ENCODE measurements around the gene FRMD4A.
"Not testable (repeated sequence)": the region's sequence is repeated elsewhere in the genome, so short reads cannot be mapped to it uniquely, and the experiment has no call there.

FRMD4A gene

DNA sequence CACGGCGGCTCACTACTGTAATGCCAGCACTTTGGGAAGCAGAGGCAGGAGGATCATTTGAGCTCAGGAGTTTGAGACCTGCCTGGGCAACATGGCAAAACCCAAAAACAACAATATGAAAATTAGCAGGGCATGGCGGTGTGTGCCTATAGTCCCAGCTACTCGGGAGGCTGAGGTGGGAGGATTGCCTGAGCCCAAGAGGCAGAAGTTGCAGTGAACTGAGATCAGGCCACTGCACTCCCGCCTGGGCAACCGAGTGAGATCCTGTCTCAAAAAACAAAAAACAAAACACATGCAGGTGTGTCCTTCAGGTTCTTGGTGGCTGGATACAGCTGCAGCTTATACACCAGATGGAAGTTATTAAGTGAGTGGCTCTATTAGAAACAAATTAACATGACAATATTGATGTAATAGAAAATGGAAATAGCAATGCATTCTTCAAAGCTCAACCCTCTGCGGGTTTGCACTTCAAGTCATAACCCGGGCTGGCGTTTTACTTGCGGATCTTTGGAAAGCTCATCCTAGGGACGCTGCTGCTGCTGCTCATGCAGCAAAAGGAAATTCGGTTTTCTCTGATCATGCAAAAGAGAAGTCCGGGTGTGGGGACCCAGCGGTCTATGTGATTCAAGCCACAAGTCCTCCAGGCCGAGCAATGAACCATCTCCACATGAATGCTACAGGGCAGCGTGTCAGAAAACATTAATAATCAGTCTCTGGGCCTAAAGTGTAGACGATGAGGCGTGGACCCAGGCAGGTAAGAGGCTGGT lies 462.0 kb downstream of the FRMD4A start:
- DNase-seq: no peak

DNA sequence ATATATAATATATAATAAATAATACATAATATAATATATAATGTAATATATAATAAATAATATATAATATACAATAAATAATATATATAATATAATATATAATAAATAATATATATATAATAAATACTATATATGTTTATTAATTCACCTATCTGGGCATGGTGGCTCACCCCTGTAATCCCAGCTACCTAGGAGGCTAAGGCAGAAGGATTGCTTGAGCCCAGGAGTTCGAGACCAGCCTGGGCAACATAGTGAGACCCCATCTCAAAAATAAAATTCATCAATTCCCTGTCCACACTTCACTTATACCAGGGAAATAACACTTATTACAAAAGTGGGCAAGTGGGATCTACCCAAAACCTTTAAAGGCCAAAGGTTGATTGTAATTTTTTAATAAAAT lies 462.9 kb downstream of the FRMD4A start:
- no peak for DNase-seq

DNA sequence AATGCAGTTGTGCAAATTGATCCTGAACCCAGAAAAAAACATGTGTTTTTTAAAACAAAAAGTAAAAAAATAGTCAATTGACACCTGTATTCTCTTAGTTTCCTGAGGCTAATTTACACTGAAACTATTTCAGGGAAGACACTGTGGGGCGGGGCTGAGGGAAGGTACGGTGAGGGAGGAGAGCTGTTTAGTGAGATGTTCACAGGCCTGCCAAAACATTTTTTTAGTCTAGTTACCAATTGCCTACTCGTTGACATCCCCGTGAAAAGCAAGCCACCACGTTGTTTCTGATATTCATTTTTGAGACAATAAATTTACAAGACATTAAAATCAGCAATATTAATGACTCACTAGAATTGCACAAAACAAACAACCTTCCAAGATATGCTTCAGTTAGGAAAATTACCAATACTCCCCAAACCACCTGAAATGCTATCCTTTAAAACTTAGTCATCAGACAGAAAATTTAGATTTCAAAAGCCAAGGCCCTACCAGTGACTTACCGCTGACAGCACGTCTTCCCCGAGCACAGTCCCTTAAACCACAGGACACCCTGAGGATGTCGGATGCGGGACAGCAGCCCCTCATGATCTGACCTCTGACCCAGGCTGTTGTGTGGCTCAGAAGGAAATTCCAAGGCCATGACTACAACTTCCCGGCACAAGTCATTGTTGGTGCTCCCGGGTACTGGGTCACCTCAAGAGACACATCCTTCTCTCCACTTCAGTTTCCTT lies 464.8 kb downstream of the FRMD4A start:
- no peak for DNase-seq

DNA sequence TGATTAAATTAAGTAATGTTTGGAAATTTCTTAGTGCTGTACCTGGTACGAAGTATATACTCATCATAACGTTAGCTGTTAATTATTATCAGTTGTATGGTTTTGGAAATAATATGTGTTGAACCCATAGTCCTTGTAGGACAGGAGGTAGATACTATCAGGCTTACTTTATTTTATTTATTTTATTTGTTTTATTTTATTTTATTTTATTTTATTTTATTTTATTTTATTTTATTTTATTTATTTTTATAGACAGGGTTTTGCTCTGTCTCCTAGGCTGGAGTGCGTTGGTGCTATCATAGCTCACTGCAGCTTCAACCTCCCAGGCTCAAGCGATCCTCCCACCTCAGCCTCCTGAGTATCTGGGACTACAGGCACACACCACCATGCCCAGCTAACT lies 465.5 kb downstream of the FRMD4A start:
- DNase-seq: not testable (repeated sequence)

DNA sequence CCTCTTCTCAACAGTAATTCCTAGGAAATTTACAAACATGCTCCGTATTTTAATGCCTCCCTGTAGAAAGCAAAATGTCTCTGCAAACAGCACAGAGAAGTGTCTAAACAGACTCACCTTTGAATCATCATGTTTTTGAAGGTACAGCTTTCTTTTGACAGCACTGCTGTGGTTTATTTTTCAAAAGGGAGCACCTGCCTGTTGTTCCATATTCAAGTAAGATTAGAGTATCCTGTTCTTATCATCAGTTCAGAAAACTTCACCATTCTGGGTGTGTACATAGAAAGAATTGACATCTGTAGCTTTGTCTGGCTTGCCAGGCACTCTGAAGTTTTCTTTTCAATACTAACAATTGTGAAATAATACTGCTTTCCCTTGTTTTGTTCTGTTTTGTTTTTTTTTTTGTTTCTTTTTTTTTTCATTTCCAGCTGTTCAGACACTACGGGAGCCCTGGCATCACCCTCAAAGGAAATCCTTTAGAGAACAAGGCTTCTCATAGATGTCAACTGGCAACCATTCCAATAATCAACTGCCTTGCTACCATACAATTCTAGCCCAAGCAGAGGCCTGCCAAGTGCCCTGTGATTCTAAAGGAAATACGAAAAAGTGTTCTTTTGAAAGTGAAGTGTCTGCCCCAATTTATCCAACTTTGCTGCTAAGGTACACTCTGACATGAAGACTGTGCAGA lies 468.0 kb downstream of the FRMD4A start:
- no peak for DNase-seq

DNA sequence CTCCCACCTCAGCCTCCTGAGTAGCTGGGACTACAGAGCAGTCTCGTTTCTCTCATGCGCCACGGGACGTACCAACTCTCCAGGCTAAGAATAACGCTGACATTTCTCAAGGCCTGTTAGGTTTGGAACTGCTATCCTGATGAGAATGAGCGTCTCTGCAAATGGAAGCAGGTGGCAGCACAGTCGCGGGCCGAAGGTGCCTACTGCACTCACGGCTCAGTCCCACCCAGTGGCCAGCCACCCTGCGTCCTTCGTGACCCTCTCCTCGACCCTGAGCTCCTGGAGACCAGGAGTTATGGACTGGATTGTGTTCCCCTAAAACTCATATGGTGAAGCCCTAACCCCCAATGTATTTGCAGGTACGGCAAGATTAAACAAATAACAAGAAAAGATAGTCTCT lies 469.8 kb downstream of the FRMD4A start:
- DNase-seq: no peak

DNA sequence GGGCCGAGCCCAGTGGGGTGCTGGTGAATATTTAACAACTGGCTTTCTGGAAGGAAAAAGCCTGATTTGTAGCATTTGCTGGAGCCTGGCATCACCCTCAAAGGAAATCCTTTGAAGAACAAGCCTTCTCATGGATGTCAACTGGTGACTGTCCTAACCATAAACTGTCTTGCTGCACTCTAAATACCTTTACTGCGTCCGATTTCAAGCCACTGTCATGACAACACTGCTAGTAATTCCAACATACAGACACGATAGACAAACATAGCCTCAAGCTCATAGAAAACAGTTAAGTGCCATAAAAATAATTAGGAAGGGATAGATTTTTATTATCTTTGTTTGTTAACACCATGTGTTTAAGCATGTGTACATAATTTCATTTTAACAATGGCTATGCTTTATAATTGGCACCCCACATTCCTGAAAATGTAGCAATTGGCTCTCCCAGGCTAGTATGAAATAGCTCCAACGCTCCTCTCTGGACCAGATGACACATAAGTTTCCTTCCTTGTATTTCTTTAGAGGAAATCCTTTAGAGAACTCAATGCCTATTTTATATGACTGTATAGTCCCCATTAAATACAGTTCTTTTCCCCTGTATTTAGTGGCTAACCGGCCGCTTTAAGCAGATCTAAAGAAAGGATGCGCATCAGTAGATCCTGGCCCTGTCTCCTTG lies 470.6 kb downstream of the FRMD4A start:
- no peak for DNase-seq

DNA sequence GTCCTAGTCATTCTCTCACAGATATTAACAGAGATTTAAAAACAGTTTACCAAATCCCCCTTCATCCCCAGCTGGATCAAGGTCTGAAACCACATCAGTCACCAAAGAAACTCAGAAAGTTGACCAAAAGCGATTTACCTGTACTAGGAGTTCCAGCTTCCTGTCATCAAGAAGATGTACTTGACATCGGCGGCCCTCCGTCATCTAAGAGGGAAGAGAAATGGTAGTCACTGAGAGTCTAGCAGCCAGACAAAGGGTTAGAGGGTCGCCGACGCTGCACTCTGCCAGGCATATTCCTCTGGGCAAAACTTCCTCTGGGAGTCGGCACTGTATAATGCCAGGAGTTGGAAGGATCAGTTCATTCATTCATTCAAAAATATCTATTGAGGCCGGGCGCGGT lies 472.0 kb downstream of the FRMD4A start:
- DNase-seq: no peak

DNA sequence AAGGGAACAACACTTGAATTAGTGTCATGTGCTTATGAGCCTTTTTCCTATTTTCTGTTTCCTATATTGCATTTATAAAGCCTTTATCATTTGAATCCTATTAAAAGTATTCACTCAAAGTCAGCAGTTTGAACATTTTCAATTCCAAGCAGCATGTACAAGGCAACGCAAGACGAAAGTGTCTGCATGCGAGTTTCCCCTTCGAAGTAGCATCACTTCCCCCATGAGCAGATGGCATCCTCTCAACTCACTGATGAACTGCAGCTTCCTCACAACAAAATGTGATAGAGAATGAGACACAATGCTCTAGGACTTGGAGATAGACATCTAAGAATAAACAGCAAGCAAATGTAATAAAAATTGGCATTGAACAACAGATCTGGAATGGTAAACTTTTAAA lies 473.3 kb downstream of the FRMD4A start:
- no peak for DNase-seq

DNA sequence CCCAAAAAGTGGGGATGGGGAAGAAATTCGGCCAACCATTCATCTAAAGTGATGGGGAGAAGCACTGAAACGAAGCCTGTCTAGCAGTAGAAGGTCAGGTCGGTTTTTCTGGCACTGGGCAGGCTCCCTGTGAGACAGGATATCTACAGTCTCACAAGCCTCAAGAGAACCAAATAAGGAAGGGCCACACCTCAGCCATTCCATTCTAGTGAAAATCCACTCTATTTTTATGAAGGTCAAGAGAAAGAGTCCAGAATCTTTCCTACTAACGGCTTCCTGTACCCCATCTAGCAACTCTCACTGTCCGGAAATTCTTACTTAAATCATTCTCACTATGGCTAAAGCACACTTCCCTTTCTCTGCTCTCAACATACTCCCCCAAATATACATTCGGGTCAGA lies 476.9 kb downstream of the FRMD4A start:
- no peak for DNase-seq

DNA sequence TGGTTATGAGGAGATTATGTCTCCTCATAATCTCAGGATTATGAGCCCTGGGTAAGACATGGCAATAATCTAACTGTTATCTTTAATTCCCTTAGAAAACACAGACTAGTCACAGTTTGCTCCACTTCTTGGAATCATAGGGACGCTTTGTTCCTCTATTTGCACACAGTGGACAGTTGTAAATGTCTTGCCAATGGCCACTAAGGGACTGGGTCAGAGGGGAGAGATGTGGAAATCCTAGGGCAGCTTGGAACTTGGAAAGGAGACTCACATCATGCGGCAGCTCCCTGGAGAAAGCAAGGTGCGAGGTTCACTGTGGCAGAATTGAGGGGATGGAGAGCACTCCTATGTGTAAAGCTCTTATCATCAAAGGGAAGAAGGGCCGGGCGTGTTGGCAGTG lies 477.9 kb downstream of the FRMD4A start:
- no peak for DNase-seq

DNA sequence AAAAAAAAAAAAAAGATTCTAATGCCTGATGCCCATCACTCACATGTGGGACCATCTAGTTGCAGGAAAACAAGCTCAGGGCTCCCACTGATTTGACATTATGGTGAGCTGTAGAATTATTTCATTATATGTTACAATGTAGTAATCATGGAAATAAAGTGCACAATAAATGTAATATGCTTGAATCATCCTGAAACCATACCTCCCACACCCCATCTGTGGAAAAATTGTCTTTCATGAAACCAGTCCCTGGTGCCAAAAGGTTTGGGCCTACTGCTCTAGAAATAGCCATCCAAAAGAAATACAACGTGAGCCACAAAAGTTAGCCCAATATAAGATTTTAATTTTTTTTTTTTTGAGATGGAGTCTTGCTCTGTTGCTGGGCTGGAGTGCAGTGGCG lies 478.8 kb downstream of the FRMD4A start:
- DNase-seq: no peak

DNA sequence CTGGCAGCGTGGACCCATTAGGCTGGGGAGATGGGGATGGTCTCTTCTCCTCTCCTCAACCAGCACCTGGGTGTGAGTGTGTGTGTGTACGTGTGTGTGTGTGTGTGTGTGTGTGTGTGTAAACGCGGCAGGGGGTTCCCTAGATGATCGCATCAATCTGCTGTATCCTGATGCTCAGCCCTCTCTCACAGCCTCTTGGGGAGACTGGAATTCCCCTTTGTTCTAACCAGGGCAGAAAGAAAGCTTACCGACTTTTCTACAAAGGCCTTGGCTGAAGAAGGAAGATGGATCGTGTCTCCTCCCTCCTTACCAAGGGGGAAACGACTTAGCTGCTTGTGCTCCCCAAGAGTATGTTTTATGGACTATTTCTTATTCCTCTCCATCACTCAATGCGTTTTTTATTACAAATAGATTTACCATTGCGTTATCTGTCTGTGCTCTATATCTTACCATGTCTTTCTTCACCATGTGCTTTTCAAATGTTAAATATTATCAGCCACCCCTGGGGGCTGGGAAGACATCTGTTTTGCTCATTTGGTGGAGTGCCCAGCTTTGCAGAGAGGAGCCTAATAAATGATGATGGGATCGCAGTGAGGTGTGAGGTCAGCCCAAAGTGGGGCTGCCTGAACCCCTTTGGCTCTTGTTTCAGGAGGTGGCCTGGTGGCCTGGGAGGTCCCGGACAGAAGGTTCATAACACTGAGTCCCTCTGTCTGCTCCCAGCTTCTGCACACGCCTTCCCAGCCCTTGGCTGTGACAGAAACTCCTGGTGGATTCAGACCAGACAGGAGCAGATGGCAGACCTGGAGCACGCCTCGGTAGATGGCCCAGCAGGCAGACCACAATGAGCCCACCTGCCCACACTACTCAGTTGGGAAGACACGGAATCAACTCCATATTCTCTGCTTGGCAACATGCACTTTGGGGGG lies 481.9 kb downstream of the FRMD4A start:
- no peak for DNase-seq

DNA sequence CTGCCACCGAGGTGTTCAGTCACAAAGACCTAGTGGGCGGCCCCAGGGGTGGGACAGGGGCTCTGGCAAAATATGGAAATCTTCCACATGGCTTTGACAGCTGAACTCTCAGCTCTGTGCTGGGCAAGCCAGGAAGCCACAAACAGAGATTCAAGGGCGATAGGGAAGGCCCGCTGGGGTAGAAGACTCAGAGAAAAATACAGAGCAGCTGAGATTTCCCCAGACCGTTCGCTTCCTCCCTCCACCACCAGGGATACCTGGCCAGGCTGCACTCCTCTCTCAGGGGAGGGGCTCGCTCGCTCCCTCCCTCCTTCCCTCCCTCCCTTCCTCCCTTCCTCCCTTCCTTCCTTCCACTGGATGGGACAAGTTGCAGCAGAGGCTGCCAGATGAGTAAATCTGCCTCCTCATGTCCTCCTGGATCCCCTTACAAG lies 483.5 kb downstream of the FRMD4A start:
- no peak for DNase-seq

DNA sequence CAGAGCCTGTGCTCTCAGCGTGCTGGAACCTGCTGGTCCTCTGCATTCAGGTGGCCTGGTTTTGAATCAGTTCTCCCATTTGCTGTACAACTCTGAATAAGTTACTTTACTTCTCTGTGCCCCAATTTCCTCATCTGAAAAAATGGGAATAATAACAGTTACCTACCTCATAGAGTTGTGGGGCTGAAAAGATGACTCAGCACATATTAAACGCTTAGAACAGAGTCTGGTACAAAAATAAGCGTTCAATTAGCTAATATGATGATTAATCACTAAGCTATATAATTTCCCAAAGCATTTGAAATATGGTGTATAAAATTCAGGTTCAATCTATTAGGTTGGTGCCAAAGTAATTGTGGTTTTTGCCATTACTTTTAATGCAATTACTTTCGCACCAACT lies 484.8 kb downstream of the FRMD4A start:
- no peak for DNase-seq

DNA sequence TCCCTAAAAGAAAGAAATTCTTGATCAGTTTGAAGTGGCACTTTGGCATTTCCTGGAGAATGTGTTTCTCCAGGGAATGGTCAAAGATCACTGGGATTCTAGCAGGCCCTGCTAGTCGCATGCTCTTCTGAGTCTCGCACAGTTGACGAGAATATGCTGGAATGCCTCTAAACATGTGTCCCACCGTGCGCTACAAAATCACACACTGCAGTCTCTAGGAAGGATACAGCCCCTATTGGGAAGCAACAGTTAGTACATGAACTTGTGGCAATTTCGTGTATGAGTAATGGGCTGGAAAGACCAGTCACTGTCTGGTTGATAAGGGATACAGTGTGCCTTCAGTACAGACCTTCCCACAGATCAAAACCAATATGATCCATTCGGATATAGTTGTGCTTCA lies 486.1 kb downstream of the FRMD4A start:
- no peak for DNase-seq

DNA sequence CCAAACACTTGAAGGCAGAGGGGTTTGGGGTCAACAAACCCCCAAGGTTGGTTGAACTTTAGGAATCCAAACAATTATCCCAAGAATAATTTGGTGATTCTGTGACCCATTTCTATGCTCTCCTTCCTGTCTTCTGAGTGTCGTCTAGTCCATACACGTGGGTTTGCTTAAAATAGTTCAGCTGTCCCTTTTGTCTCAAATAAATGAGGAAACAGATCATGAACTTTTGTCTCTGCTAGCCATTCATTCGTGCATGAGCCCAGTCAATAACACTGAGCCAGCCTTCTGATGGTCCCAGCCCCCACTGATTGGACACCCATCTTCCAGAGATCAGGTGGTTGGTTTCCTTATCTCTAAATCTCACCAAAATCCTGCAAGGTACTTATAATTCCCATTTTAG lies 488.6 kb downstream of the FRMD4A start:
- no peak for DNase-seq

DNA sequence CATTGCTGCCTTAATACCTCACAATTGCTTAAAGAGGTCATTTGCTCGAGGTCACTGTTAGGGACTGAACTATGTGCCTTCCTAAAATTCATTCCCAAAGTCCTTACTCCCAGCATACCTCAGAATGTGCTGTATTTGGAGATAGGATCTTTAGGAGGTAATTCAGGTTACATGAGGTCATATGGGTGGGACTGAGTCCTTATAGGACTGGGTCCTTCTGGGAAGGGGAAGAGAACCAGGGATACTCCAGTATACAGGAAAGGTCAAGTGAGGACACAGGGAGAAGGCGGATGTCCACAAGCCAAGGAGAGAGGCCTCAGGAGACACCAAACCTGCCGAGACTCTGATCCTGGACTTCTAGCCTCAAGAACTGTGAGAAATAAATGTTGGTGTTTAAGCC lies 490.7 kb downstream of the FRMD4A start:
- DNase-seq: no peak

DNA sequence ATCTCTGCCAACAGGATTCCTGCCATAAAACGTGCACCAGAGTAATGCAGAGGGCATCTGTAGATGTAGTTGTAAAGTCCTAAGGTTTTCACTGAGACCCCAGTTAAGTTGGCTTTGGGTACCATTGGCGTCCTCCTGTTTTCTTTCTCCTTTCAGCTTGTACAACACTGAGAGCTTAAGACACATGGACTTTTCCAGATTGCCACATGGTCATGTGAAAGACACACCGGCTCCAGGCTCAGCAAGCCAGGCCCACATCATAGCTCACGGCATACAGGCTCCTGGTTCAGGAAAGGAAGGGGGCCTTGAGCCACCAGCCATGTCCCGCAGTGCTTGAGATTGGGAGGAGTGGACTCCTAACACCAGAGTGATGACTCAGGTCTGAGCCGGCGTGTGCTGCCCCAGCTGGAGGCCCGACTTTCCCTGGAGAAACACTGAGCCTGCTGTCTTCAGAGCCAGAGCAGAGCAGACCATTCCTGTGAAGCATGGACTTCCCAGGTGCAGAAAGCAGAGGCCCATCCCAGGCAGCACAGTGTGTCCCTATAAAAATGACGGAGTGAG lies 491.2 kb downstream of the FRMD4A start:
- no peak for DNase-seq

DNA sequence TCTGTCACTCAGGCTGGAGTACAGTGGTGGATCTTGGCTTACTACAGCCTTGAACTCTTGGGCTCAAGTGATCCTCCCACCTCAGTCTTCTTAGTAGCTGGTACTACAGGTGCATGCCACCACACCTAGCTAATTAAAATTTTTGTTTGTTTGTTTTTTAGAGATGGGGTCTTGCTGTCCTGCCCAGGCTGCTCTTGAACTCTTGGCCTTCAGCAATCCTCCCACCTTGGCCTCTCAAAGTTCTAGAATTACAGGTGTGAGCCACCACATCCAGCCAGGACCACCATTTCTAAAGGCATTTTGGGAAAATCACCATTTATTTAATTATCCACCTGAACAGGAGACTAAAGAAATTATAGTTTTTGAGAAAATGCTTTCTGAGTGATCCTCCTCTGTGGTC lies 491.7 kb downstream of the FRMD4A start:
- DNase-seq: no peak

DNA sequence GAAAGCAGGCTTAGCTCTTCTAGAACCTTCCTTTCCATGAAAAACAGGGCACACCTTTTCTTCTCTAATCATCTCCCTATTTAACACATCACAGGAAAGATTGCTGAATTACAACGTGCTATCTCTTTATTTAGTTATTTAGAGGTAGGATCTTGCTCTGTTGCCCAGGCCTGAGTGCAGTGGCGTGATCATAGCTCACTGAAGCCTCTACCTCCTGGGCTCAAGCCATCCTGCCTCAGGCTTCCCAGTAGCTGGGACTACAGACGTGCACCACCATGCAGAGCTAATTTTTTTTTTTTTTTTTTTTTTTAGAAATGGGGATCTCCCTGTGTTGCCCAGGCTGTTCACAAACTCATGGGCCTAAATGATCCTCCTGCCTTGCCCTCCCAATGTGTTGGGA lies 492.8 kb downstream of the FRMD4A start:
- no peak for DNase-seq
